WTC11 (cell line): ENCODE data around the gene DDIT4L. TPM values are rescaled to one million over a fixed set of nuclear protein-coding genes. Genes with fewer than 3 reads are reported as not detected.

Source experiments
- ATAC-seq: fragments of 200-7000 bp; cut with Tn5 transposase; 2 replicates; pipeline ENCODE4 v1.10.0; 2021; ENCODE audit warnings: mild to moderate bottlenecking, moderate library complexity
- CTCF ChIA-PET: fragments of 300-600 bp; sonication (Branson Sonifier 250); formaldehyde crosslinking; loops from one replicate; lab custom pipeline; 2021; ENCODE audit warnings: antibody characterized with exemption; lab: Charles Lee
- POLR2A ChIA-PET: fragments of 350-600 bp; sonication (Branson Sonifier 250); formaldehyde crosslinking; loops from one replicate; lab custom pipeline; 2021; ENCODE audit warnings: antibody characterized with exemption; lab: Charles Lee
- DNase-seq: peaks from one replicate; pipeline ENCODE4 v3.0.0; 2021; ENCODE audit warnings: low spot score
- H3K27ac Mint-ChIP-seq: 2 replicates; pipeline ENCODE4 v1.8.0; 2021; ENCODE audit warnings: mixed read lengths
- H3K27me3 Mint-ChIP-seq: 2 replicates; pipeline ENCODE4 v1.8.0; 2021; ENCODE audit warnings: low read depth, mild to moderate bottlenecking, moderate library complexity, mixed read lengths
- H3K36me3 Mint-ChIP-seq: 2 replicates; pipeline ENCODE4 v1.8.0; 2021; ENCODE audit warnings: mixed read lengths
- H3K4me1 Mint-ChIP-seq: 2 replicates; pipeline ENCODE4 v1.8.0; 2022; ENCODE audit warnings: mixed read lengths
- H3K4me3 Mint-ChIP-seq: 2 replicates; pipeline ENCODE4 v1.8.0; 2021; ENCODE audit warnings: mild to moderate bottlenecking, moderate library complexity, mixed read lengths
- H3K9me3 Mint-ChIP-seq: 2 replicates; pipeline ENCODE4 v1.8.0; 2021; ENCODE audit warnings: mixed read lengths
- AFF4 ChIP-seq: sonication (generic); formaldehyde crosslinking; IDR thresholded peaks from 2 replicates; pipeline ENCODE4 v1.8.1; 2023; ENCODE audit warnings: mild to moderate bottlenecking, missing genetic modification reagents, borderline replicate concordance
- AR ChIP-seq: fragments of 250-450 bp; sonication (Bioruptor Pico); IDR thresholded peaks from 2 replicates; pipeline ENCODE4 v1.9.0; 2021; ENCODE audit warnings: mild to moderate bottlenecking
- ARID4B ChIP-seq: sonication (generic); formaldehyde crosslinking; IDR thresholded peaks from 2 replicates; pipeline ENCODE4 v1.8.0; 2023; ENCODE audit warnings: missing genetic modification reagents, mild to moderate bottlenecking, borderline replicate concordance
- E2F4 ChIP-seq: sonication (generic); formaldehyde crosslinking; IDR thresholded peaks from 2 replicates; pipeline ENCODE4 v1.8.1; 2022; ENCODE audit warnings: low read depth, mild to moderate bottlenecking, moderate library complexity, missing genetic modification reagents, borderline replicate concordance
- EMX1 ChIP-seq: fragments of 250-450 bp; sonication (Bioruptor Pico); IDR thresholded peaks from 2 replicates; pipeline ENCODE4 v1.8.0; 2021; ENCODE audit warnings: mild to moderate bottlenecking
- ESRRA ChIP-seq: sonication (generic); formaldehyde crosslinking; IDR thresholded peaks from 2 replicates; pipeline ENCODE4 v1.8.1; 2022; ENCODE audit warnings: mild to moderate bottlenecking, missing genetic modification reagents, borderline replicate concordance
- FOXJ3 ChIP-seq: sonication (generic); formaldehyde crosslinking; IDR thresholded peaks from 2 replicates; pipeline ENCODE4 v1.9.0; 2021; ENCODE audit warnings: missing genetic modification reagents, mild to moderate bottlenecking, borderline replicate concordance
- FOXK1 ChIP-seq: sonication (generic); formaldehyde crosslinking; IDR thresholded peaks from 2 replicates; pipeline ENCODE4 v1.8.0; 2022; ENCODE audit warnings: mild to moderate bottlenecking, moderate library complexity, missing genetic modification reagents
- HMGA2 ChIP-seq: fragments of 250-450 bp; sonication (Bioruptor Pico); IDR thresholded peaks from 2 replicates; pipeline ENCODE4 v1.4.0; 2021; ENCODE audit warnings: mild to moderate bottlenecking, moderate library complexity
- NFATC4 ChIP-seq: fragments of 250-450 bp; sonication (Bioruptor Pico); IDR thresholded peaks from 2 replicates; pipeline ENCODE4 v1.9.0; 2021; ENCODE audit warnings: mild to moderate bottlenecking
- RELA ChIP-seq: sonication (generic); formaldehyde crosslinking; IDR thresholded peaks from 2 replicates; pipeline ENCODE4 v1.8.1; 2022; ENCODE audit warnings: missing genetic modification reagents, mild to moderate bottlenecking, borderline replicate concordance
- SMAD3 ChIP-seq: sonication (generic); formaldehyde crosslinking; IDR thresholded peaks from 2 replicates; pipeline ENCODE4 v1.8.0; 2022; ENCODE audit warnings: missing genetic modification reagents, mild to moderate bottlenecking, borderline replicate concordance
- ZBTB21 ChIP-seq: sonication (generic); formaldehyde crosslinking; IDR thresholded peaks from 2 replicates; pipeline ENCODE4 v1.8.1; 2023; ENCODE audit warnings: mild to moderate bottlenecking, missing genetic modification reagents, borderline replicate concordance
- ZNF121 ChIP-seq: sonication (generic); formaldehyde crosslinking; IDR thresholded peaks from 2 replicates; pipeline ENCODE4 v1.8.0; 2023; ENCODE audit warnings: missing genetic modification reagents
- ZNF219 ChIP-seq: sonication (generic); formaldehyde crosslinking; IDR thresholded peaks from 2 replicates; pipeline ENCODE4 v1.8.0; 2023; ENCODE audit warnings: missing genetic modification reagents, mild to moderate bottlenecking, borderline replicate concordance
- ZNF232 ChIP-seq: sonication (generic); formaldehyde crosslinking; IDR thresholded peaks from 2 replicates; pipeline ENCODE4 v1.8.0; 2022; ENCODE audit warnings: mild to moderate bottlenecking, missing genetic modification reagents
- ZNF512 ChIP-seq: sonication (generic); formaldehyde crosslinking; IDR thresholded peaks from 2 replicates; pipeline ENCODE4 v1.8.1; 2022; ENCODE audit warnings: missing genetic modification reagents, borderline replicate concordance
- total RNA-seq: library from RNA; stranded (reverse); gene quantifications from 3 replicates; pipeline ENCODE4 v1.2.3, GENCODE V29; 2021

The DDIT4L gene
- total RNA-seq, 1 experiment from 2014 or later = 3.8 TPM

- TF ChIP-seq AFF4 (no peak), ZNF512 (no peak), AR (no peak)
These were observed 49.7 kb upstream of the DDIT4L start (continued) for GRCh38 chr4:100240008-100240407.

GRCh38 chr4:100224721-100225120 lies 34.5 kb upstream of the DDIT4L start:
- ATAC-seq = no peak
- ChIA-PET CTCF (interaction anchor here (1.0 to 1.6 kb wide), 2 partner anchors 131 to 227 kb away, joined by 4 to 5 read pairs; no protein-coding TSS in a partner anchor), POLR2A (interaction anchor here (0.6 kb wide), 1 partner anchor 12 kb away, joined by 3 read pairs; no protein-coding TSS in a partner anchor)
- no peak for DNase-seq
- H3K4me1 Mint-ChIP-seq = no peaks in the 10 kb centered on the region
- peaks cover 69% of the 10 kb centered on the region for H3K9me3 Mint-ChIP-seq
- no peak overlapping the region for H3K27ac Mint-ChIP-seq
- TF ChIP-seq ESRRA = no peak
- no peak for TF ChIP-seq E2F4 (CRISPR knock-in tag)
- TF ChIP-seq RELA (CRISPR knock-in tag) = no peak
- no peak for TF ChIP-seq NFATC4
- TF ChIP-seq ZBTB21 (CRISPR knock-in tag) = no peak
- TF ChIP-seq FOXJ3 = no peak
- no peak for TF ChIP-seq HMGA2
- no peak for TF ChIP-seq SMAD3 (CRISPR knock-in tag)
- peaks cover 31% of the 10 kb centered on the region for H3K36me3 Mint-ChIP-seq
- H3K4me3 Mint-ChIP-seq = no peak overlapping the region
- H3K27me3 Mint-ChIP-seq = peaks cover 3% of the 10 kb centered on the region

- Mint-ChIP-seq H3K27me3 (peaks cover 3% of the 10 kb centered on the region), H3K4me3 (no peak overlapping the region), H3K36me3 (peaks cover 25% of the 10 kb centered on the region), H3K4me1 (no peaks in the 10 kb centered on the region), H3K27ac (no peak overlapping the region)
- CTCF ChIA-PET = interaction anchor here (1.0 to 1.6 kb wide), 2 partner anchors 131 to 226 kb away, joined by 4 to 5 read pairs; no protein-coding TSS in a partner anchor
- no peak for ATAC-seq
- no peak for DNase-seq
- TF ChIP-seq SMAD3 (CRISPR knock-in tag) (no peak), ZNF232 (no peak), FOXK1 (CRISPR knock-in tag) (no peak), EMX1 (CRISPR knock-in tag) (no peak), ZNF219 (no peak), ZNF121 (CRISPR knock-in tag) (no peak), ARID4B (no peak)
- TF ChIP-seq, all 79 proteins: peak for 0
- peaks cover 69% of the 10 kb centered on the region for H3K9me3 Mint-ChIP-seq
- POLR2A ChIA-PET = interaction anchor here (0.6 kb wide), 1 partner anchor 12 kb away, joined by 3 read pairs; no protein-coding TSS in a partner anchor
These were observed 33.9 kb upstream of the DDIT4L start for GRCh38 chr4:100224160-100224559.
